Type B pancreatic cell (in vitro differentiated cells): ENCODE measurements around the gene CBX6. TPM values are rescaled to one million over a fixed set of nuclear protein-coding genes. Genes with fewer than 3 reads are reported as not detected.
A peak's percentile ranks its signal among the peaks of the same experiment; 100 is the strongest.

Source experiments
- DNase-seq: peaks from one replicate; pipeline ENCODE4 v3.0.0; 2021; ENCODE audit warnings: mixed read lengths; ENCODE audit not compliant: unreplicated experiment; ENCODE audit errors: extremely low spot score
- H3K27ac Mint-ChIP-seq: 2 replicates; pipeline ENCODE4 v1.8.0; 2021; ENCODE audit warnings: mild to moderate bottlenecking, mixed read lengths
- H3K27me3 Mint-ChIP-seq: 2 replicates; pipeline ENCODE4 v1.8.0; 2021; ENCODE audit warnings: mixed read lengths
- H3K36me3 Mint-ChIP-seq: 2 replicates; pipeline ENCODE4 v1.8.0; 2021; ENCODE audit warnings: mixed read lengths
- H3K4me1 Mint-ChIP-seq: one replicate; pipeline ENCODE4 v1.8.0; 2021; ENCODE audit warnings: mixed read lengths; ENCODE audit not compliant: unreplicated experiment
- H3K4me3 Mint-ChIP-seq: 2 replicates; pipeline ENCODE4 v1.8.0; 2021; ENCODE audit warnings: mild to moderate bottlenecking, mixed read lengths
- H3K9me3 Mint-ChIP-seq: 2 replicates; pipeline ENCODE4 v1.8.0; 2021; ENCODE audit warnings: mixed read lengths
- CTCF ChIP-seq: fragments of 200-600 bp; sonication (generic); conservative IDR thresholded peaks from 2 replicates; pipeline ENCODE4 v1.5.0; 2021; ENCODE audit warnings: antibody characterized with exemption, mild to moderate bottlenecking
- total RNA-seq: library from RNA; stranded (reverse); gene quantifications from 2 replicates; pipeline ENCODE4 v1.2.1, GENCODE V29; 2021; ENCODE audit warnings: low replicate concordance

CBX6 gene
- total RNA-seq, 1 donor from 2014 or later: 93.5 TPM

GRCh38 chr22:38879961-38880360 lies 7.9 kb upstream of the CBX6 start:
- H3K36me3 Mint-ChIP-seq: no peaks in the 10 kb centered on the region
- no peak overlapping the region for H3K4me3 Mint-ChIP-seq
- H3K27me3 Mint-ChIP-seq: no peaks in the 10 kb centered on the region
- H3K9me3 Mint-ChIP-seq: no peaks in the 10 kb centered on the region
- TF ChIP-seq CTCF: no peak
- DNase-seq: no peak
- no peak overlapping the region for H3K27ac Mint-ChIP-seq
- H3K4me1 Mint-ChIP-seq: peaks cover 13% of the 10 kb centered on the region

- no peak for DNase-seq
- H3K27me3 Mint-ChIP-seq: no peaks in the 10 kb centered on the region
- no peaks in the 10 kb centered on the region for H3K36me3 Mint-ChIP-seq
- H3K4me3 Mint-ChIP-seq: no peak overlapping the region
- peaks cover 13% of the 10 kb centered on the region for H3K4me1 Mint-ChIP-seq
- no peak overlapping the region for H3K27ac Mint-ChIP-seq
- no peak for TF ChIP-seq CTCF
- H3K9me3 Mint-ChIP-seq: no peaks in the 10 kb centered on the region
Measured at GRCh38 chr22:38879108-38879729, 7.2 kb upstream of the CBX6 start.

- H3K4me1 Mint-ChIP-seq: peaks cover 19% of the 10 kb centered on the region
- no peaks in the 10 kb centered on the region for H3K9me3 Mint-ChIP-seq
- TF ChIP-seq CTCF: no peak
- no peak for DNase-seq
- H3K36me3 Mint-ChIP-seq: no peaks in the 10 kb centered on the region
- H3K4me3 Mint-ChIP-seq: no peak overlapping the region
- H3K27me3 Mint-ChIP-seq: no peaks in the 10 kb centered on the region
- no peak overlapping the region for H3K27ac Mint-ChIP-seq
Measured at GRCh38 chr22:38878001-38878400, 6.0 kb upstream of the CBX6 start.

- Mint-ChIP-seq H3K27me3 (no peaks in the 10 kb centered on the region), H3K4me3 (peak overlapping the region; percentile 97), H3K27ac (peak overlapping the region; percentile 94)
Measured at GRCh38 chr22:38874529-38875222, 2.7 kb upstream of the CBX6 start.

More at GRCh38 chr22:38874529-38875222, 2.7 kb upstream of the CBX6 start:
- no peak for TF ChIP-seq CTCF
- Mint-ChIP-seq H3K36me3 (no peaks in the 10 kb centered on the region), H3K9me3 (no peaks in the 10 kb centered on the region), H3K4me1 (peaks cover 24% of the 10 kb centered on the region)
- DNase-seq: no peak
